Epithelial cell of proximal tubule (primary cell): ENCODE results near the gene ADD2. TPM values are rescaled to one million over a fixed set of nuclear protein-coding genes. Genes with fewer than 3 reads are reported as not detected.

Source experiments
- DNase-seq: peaks from one replicate; pipeline ENCODE4 v3.0.0-alpha.2; 2011; ENCODE audit warnings: low read depth
- H3K4me3 ChIP-seq: 2 replicates; pipeline ENCODE4 v1.5.1; 2011; ENCODE audit warnings: low read depth, mild to moderate bottlenecking, low read length
- total RNA-seq: library from RNA; depleted of rRNA; stranded (reverse); fragments of >200 nt; gene quantifications from 2 replicates; pipeline ENCODE4 v1.2.3, GENCODE V29; 2015
- TF ChIP-seq, protein P1 (sequence below): conservative IDR thresholded peaks from 2 replicates; pipeline ENCODE4 v1.5.1; 2012; ENCODE audit warnings: low read depth, mild to moderate bottlenecking, low read length

ADD2 gene
- total RNA-seq, 1 donor from 2014 or later = 21.3 TPM

DNA sequence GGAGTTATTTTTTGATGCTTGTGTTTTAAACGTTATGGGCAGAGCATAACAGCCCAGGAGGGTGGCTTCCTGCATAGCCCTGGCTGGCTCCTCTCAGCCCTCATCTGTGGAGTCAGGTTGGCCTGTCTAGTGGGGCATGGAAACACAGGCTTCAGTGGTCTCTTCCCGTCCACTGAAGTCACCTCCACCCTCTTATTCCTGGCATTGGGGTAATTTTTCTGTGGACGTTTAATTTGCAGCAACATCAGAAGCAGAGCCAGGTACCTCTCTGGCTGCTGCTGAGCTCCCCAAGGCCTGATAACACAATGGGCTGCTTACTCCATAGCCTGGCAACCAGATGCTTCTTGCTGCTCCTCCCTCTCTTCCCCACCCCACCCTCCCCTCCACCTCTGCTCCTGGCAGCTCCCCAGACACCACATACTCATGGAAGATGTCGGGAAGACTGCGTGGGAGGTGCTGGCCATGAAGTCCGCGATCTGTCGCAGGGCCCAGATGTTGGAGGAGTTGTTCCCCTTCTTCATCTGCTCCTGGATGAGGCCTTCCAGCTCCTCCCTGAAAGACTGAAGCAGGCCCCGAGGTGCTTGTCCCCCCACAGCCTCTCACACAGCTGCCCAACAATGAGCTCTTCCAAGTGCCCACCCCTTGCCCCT is 64.0 kb downstream of the ADD2 start:
- TF ChIP-seq, protein P1, sequence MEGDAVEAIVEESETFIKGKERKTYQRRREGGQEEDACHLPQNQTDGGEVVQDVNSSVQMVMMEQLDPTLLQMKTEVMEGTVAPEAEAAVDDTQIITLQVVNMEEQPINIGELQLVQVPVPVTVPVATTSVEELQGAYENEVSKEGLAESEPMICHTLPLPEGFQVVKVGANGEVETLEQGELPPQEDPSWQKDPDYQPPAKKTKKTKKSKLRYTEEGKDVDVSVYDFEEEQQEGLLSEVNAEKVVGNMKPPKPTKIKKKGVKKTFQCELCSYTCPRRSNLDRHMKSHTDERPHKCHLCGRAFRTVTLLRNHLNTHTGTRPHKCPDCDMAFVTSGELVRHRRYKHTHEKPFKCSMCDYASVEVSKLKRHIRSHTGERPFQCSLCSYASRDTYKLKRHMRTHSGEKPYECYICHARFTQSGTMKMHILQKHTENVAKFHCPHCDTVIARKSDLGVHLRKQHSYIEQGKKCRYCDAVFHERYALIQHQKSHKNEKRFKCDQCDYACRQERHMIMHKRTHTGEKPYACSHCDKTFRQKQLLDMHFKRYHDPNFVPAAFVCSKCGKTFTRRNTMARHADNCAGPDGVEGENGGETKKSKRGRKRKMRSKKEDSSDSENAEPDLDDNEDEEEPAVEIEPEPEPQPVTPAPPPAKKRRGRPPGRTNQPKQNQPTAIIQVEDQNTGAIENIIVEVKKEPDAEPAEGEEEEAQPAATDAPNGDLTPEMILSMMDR = no peak
- H3K4me3 ChIP-seq = no peak overlapping the region
- no peak for DNase-seq

DNA sequence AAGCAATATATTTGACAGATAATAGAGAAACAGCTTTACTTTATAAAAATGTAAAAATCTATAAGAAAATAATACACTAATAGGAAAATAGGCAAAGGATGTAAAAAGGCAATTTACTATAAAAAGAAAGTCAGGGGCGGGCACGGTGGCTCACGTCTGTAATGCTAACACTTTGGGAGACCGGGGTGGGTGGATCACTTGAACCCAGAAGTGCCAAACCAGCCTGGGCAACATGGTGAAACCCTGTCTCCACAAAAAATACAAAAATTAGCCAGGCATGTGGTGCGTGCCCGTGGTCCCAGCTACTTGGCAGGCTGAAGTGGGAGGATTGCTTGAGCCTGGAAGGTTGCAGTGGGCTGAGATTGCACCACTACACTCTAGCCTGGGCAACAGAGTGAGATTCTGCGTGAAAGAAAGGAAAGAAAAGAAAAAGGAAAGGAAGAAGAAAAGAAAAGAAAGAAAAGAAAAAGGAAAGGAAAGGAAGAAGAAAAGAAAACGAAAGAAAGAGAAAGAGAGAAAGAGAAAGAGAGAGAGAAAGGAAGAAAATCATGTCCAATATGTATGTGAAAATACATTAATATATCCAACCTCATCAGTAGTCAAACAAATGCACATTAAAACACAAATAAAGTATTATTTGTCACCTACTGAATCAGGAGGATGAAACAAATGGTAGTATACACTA is 65.1 kb downstream of the ADD2 start:
- no peak for DNase-seq
- TF ChIP-seq, protein P1 = no peak

DNA sequence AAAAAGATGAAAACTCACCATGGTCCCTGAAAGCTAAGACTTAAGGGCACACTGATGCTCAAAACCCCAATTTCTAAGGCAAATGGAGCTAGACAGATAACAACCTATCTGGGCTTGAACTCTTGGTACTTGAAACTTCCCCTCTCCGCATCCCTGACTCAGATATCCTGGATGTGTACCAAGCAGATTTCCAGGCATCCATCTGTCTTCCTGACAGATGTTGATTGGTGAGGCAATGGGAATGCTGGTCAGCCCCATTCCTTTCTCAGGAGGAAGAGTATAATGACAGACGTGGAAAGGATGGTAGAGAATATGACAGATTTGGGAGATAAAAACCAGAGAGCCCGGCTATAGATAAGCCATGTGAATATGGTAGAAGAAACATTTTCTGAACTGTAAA is 69.2 kb downstream of the ADD2 start:
- DNase-seq = no peak
- TF ChIP-seq, protein P1 = no peak
- no peak overlapping the region for H3K4me3 ChIP-seq

More for the DNA sequence above, 65.1 kb downstream of the ADD2 start:
- H3K4me3 ChIP-seq = no peak overlapping the region

DNA sequence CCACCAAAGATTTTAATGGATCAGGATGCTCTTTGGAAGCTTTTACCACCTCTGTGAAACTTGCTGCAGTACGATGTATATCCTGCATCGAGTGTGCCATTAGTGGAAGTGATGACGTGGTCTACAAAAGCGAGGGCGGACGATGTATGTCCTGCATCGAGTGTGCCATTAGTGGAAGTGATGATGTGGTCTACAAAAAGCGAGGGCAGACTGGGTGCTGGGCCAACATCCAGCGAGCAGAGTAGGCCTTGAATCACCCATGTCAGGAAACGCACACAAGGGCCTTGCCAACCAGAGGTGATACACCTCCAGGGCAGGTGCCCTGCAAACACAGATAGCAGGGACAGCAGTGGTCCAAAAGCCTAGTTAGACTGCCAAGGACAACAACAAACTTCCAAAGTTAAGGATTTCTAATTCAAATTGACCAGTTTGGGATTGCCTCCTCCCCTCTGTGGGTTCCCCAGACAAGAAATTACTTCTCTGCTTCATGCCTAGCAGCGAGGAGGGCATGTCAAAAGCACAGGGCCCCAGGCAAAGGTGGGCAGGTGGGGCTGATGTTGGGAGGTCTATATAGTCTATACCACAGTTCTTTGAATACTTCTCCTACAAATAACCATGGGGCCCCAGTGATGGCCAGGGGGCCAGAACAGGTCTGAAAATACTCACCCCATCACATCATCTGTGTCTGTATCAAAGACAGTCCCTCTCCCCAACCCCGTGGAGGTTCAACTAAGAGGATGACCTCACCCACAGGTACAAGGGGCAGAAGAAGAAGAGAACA is 70.2 kb downstream of the ADD2 start:
- no peak overlapping the region for H3K4me3 ChIP-seq
- TF ChIP-seq, protein P1 = no peak
- no peak for DNase-seq

DNA sequence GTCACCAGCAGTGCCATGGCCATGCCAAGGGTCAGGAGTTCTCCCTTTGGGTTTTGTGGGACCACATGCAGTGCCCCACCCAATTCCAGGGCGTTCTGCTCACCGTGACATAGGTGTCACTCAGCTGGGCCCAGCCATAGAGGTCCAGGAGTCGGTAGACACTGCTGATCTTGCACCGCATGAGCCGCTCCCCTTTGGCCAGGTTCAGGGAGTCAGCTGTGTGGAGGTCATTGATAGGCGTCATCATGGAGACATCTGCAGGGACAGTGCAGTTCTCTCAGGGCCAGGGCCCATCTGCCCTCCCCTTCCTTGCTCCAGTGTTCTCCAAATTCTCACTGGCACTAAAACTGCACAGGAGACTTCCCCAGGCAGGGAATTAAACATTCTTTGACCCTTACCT is 71.9 kb downstream of the ADD2 start:
- H3K4me3 ChIP-seq = no peak overlapping the region
- no peak for DNase-seq
- TF ChIP-seq, protein P1 = no peak

DNA sequence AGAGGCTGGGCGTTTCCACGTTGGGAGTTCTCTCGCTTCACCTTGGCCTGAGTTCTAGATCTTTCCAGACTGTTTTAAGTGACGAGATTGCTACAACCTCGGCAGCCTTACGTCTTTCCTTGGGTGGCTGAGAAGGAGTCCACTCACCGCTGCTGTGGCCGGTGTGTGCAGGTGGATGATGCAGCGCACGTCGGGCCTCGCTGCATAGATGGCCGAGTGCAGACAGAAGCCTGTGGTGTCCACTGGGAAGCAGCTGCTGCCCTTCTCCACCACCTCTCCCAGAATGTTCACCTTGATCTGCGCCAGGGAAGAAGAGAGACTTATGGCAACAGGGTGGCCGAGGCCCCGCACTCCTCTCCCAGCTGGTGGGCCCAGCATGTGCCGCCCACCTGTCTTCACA is 75.7 kb downstream of the ADD2 start:
- H3K4me3 ChIP-seq = no peak overlapping the region
- DNase-seq = no peak
- TF ChIP-seq, protein P1 = no peak
